ENCODE measurements around the gene AGPAT1.
"Not testable (repeated sequence)": the region's sequence is repeated elsewhere in the genome, so short reads cannot be mapped to it uniquely, and the experiment has no call there.

AGPAT1 gene, protein sequence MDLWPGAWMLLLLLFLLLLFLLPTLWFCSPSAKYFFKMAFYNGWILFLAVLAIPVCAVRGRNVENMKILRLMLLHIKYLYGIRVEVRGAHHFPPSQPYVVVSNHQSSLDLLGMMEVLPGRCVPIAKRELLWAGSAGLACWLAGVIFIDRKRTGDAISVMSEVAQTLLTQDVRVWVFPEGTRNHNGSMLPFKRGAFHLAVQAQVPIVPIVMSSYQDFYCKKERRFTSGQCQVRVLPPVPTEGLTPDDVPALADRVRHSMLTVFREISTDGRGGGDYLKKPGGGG

GRCh38 chr6:32175711-32176475, at the start of gene AGPAT1:
TSS of gene AGPAT1 (minus strand) at chr6:32176084. CDS start at chr6:32171496, 4,588 bp downstream.
- DNase-seq (ENCODE audit: low read depth), result peak; percentile 98

GRCh38 chr6:32224696-32225095, 48.8 kb upstream of the AGPAT1 start:
- DNase-seq (ENCODE audit: low read depth), result no peak

GRCh38 chr6:32223258-32224235, 47.7 kb upstream of the AGPAT1 start, which contains the start of gene NOTCH4:
TSS of gene NOTCH4 (minus strand) at chr6:32224067. CDS start at chr6:32223928, 139 bp downstream.
- DNase-seq (ENCODE audit: low read depth), result no peak

DNA sequence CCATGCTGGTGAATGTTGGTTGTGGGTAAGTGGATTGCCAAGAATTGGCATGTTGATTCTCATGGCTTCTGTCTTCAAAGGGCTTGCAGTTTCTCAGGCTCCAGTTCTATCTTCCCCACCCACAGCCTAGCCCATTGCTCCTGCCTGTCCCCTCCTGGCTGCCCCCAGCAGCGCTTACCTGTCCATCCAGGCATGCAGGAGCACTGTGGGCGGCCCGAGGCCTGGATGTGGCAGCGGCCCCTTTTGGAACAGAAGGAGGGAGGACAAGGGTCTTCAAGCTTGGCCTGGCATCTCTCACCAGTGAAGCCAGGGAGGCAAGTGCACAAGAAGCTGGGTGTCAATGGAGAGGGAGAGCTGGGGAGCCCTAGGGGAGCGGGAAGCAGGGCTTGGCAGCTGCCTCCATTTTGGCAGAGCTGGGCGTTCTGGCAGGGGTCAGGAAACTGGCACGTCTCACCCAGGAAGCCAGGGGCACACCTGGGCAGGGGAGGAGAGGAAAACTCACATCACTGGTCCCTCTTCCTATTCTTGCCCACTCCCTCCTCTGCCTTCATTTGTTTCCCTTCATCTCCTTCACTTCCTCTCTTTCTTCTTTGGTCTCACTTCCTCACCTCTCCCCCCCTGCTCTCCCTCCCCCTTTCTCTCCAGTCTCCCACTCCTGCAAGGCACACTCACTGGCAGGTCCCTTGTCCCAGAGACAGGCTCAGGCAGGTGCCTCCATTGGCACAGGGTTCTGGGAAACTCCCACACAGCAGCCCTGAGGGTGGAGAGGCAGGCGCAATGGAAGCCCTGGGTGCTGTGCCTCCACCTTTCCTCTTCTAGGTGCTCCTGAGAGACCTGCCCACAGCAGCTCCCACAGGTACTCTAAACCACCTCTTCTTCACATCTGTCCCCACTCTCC, 46.7 kb upstream of the AGPAT1 start:
- no peak for DNase-seq (ENCODE audit: low read depth)

- no peak for DNase-seq (ENCODE audit: low read depth)
These were observed 44.1 kb upstream of the AGPAT1 start for GRCh38 chr6:32220021-32220420.

DNA sequence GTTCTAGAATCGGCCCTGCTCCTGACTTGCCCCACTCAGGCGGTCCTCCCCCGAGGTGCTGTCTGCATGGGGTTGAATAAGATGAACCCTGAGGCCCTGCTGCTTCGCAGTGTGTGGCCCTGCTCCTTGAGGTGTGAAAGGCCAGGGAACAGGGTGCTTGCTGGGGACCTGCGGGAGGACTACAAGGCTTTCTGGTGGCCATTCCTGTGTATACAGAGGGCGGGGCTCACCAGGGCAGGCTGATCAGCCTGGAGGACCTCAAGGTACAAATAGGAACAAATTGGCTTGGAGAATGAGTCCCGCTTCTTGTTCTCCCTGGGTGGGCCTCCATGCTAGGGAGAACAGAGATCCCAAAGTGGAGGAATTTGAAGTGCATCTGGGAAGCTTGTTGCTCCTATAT, 42.3 kb upstream of the AGPAT1 start:
- no peak for DNase-seq (ENCODE audit: low read depth)

DNA sequence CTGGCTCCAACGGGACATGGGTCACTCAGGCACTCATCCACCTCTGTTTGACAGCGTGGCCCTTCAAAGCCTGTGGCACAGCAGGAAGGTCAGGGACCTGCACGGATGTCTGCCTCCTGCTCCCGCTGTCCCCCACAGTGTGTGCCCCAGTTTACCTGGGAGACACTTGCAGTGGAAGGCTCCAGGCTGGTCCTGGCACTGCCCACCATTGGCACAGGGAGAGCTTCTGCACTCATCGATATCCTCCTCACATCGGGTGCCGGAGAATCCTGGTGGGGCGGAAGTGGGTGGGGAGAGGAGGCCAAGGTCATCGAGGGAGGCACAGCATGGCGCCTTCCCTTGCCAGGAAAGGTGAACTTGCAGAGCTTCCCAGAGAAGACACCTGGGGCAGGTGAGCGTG, 41.1 kb upstream of the AGPAT1 start:
- no peak for DNase-seq (ENCODE audit: low read depth)

DNA sequence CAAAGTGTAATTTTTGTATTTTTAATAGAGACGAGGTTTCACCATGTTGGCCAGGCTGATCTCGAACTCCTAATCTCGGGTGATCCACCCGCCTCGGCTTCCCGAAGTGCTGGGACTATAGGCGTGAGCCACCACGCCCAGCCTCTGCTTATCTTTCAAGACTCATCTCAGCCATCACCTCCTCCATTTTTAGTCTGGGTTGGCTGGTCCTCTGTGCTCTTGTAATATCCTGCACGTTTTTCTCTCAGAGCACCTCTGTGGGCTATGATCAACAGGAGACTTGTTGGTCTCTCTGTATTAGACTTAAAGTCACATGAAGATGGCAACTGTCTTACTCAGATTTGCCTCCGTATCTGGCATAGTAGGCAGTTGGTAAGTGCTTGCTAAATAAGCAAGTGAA, 40.4 kb upstream of the AGPAT1 start:
- DNase-seq (ENCODE audit: low read depth), result no peak

- DNase-seq (ENCODE audit: low read depth), result no peak
These were observed 39.7 kb upstream of the AGPAT1 start for GRCh38 chr6:32215617-32216016.

DNA sequence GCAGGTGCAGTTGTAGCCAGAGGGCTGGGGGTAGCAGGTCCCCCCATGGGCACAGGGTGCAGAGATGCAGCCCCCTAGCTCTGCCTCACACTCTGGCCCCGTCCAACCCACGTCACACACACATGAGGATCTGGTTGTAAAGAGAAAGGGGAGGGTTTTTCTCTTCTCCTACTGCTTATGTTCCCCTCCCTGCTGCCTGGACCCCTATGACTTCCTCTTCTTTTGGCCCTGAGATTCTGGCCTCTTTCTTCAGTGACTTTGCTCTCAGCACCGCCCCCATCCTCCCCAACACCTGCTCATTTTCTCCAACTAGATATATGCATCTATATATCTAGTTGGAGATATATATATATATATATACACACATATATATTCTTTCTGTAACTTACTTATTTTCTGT, 38.2 kb upstream of the AGPAT1 start:
- no peak for DNase-seq (ENCODE audit: low read depth)

- DNase-seq (ENCODE audit: low read depth), result no peak
These were observed 37.8 kb upstream of the AGPAT1 start for GRCh38 chr6:32213649-32214048.

DNA sequence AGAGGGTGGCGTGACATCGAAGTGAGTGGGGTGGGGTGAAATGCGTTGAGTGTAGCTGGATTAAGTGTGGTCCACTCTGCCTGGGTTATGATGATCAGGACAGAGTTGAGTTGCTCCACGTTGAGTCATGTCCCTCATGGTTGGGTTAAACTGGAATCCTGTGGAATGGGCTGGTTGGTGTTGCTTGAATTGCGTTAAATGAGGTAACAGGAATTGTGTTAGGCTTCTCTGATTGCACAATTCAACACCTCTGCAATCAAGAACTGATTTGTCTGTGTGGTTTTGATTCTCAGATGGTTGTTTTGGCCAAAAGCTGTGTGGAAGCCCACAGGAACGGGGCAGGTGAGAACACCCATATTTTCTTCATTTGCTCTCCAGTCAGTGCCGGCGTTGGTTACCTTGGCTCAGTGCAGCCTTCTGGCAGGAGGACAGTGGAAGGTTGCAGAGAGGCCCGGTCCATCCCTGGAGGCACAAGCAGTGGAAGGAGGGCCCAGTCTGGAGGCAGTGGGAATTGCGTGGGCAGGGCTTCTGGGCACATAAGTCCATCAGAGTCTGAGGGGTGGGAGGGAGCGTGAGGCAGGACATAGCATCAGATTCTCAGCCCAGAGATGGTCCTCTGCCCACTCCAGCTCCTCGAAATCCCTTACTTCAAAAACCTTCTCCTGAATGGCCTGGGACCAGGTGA, 36.3 kb upstream of the AGPAT1 start:
- no peak for DNase-seq (ENCODE audit: low read depth)

DNA sequence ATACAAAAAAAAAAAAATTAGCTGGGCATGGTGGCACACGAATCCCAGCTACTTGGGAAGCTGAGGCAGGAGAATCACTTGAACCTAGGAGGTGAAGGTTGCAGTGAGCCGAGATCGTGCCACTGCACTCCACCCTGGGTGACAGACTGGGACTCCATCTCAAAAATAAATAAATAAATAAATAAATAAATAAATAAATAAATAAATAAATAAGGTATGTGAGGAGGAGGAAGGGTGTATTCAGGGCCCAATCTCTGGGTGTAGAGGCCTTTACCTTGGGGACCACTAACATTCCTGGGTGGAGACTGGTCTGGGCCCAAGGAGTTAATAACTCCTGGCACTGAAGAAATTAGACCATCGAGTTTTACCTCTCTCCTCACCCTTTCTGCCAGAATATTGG, 35.5 kb upstream of the AGPAT1 start:
- not testable (repeated sequence) for DNase-seq (ENCODE audit: low read depth)

DNA sequence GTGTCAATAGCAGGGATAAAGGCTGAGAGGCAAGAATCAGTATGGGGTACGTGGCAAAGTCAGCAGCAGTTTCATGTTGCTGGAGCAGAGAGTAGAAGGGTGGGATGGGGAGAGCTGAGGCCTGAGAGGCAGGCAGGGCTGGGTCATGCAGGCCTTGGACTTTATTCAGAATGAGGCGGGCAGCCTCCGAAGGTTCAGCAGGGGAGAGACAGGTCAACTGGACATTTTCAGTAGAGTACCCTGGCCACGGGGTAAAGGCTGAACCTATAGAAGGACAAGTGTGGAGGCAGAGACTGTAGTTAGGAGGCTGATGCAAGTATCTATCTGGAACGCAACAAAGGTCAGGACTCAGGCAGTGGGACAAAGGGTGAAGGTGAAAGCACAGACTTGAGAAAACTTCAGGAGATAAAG, 34.3 kb upstream of the AGPAT1 start:
- no peak for DNase-seq (ENCODE audit: low read depth)

DNA sequence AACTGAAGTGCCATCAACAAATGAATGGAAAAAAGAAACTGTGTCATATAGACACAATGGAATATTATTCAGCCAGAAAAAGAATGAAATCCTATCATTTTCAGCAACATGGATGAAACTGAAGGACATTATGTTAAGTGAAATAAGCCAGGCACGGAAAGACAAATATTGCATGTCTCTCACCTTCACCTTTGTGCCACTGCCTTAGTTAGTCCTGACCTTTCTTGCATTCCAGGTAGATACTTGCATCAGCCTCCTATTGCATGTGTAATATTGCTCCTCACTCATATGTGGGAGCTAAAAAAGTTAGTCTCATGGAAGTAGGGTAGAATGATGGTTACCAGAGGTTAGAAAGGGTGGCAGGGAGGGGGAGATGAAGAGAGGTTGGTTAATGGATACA, 33.1 kb upstream of the AGPAT1 start:
- DNase-seq (ENCODE audit: low read depth), result no peak

DNA sequence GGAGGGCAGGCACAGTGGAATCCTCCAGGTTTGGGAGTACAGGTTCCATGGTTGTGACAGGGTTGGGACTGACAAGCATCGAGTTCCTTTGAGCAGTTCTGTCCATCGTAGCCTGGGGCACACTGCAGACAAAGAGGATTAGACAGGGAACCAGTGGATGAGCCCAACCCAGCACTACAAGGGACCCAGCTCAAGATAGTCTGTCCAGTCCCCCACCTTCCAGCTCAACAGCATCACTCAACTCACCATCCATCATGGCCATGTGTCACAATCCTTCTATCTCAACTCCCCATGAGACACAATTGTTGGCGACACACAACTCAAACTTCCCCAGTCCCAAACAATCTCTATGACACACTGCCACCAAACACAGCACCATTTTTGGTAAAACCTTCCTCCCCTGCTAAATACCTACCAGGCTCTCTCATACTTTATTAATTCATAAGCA, 28.4 kb upstream of the AGPAT1 start:
- DNase-seq (ENCODE audit: low read depth), result no peak

DNA sequence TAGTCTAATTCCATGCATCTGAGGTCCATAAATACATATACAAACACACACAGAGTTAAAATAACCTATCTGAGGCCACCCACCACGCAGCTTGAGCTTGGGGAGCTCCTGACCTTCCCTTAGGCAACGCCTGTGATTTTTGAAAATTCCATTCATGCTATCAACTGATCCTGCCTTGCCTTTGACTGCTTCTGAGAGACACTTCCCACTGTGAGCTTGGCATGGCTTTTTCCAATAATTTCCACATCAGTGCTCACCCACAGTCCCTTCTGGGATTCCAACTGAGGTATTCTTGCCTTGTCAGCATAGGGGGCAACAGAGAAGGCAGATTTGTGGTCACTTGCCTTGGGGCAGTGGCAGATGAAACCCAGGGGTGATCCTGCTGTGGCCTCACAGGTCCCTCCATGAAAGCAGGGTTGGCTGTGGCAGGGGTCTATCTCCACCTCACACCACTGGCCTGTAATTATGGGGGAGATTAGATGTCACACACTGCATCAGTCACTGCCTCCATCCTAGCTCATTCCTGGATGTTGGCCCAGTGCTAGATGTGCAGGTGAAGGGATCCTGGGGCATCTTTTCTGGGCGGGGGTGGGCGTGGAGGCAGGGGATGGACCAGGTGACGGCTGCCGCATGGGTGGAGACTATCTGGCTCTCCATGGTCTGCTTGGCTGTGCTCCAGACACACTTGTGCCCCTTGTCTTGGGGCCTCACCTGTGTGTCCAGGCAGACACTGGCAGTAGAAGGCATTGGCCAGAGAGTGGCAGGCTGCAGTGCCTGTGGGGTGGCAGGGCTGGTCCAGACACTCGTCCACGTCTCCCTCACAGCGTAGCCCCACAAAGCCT, 27.8 kb upstream of the AGPAT1 start:
- no peak for DNase-seq (ENCODE audit: low read depth)

DNA sequence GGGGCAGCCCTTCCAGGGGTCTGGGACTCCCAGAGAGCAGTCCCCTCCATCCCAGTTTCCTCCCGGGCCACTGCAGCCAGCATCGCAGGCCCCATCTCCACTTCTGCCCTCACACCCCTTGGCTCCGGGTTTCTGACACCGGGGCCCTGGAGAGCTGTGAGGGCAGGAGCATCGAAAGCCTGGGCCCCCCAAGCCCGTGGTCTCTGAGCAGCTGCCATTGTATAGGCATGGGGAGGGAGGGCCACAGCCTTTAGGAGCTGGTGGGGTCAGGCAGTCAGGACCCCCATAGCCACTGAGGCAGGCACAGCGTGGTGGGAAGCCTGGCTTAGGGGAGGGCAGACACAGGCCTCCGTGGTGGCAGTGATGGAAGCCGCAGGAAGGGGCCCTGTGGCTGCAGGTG, 26.3 kb upstream of the AGPAT1 start:
- no peak for DNase-seq (ENCODE audit: low read depth)

GRCh38 chr6:32200711-32201475, 25.0 kb upstream of the AGPAT1 start:
- no peak for DNase-seq (ENCODE audit: low read depth)

Measured in EH (cell line).